WTC11 (cell line): ENCODE results near the gene ZNF540. TPM values are rescaled to one million over a fixed set of nuclear protein-coding genes. Genes with fewer than 3 reads are reported as not detected.

Experiments used
- ATAC-seq: fragments of 200-7000 bp; cut with Tn5 transposase; 2 replicates; pipeline ENCODE4 v1.10.0; 2021; ENCODE audit warnings: mild to moderate bottlenecking, moderate library complexity
- CTCF ChIA-PET: fragments of 300-600 bp; sonication (Branson Sonifier 250); formaldehyde crosslinking; loops from one replicate; lab custom pipeline; 2021; ENCODE audit warnings: antibody characterized with exemption; lab: Charles Lee
- POLR2A ChIA-PET: fragments of 350-600 bp; sonication (Branson Sonifier 250); formaldehyde crosslinking; loops from one replicate; lab custom pipeline; 2021; ENCODE audit warnings: antibody characterized with exemption; lab: Charles Lee
- DNase-seq: peaks from one replicate; pipeline ENCODE4 v3.0.0; 2021; ENCODE audit warnings: low spot score
- H3K27ac Mint-ChIP-seq: 2 replicates; pipeline ENCODE4 v1.8.0; 2021; ENCODE audit warnings: mixed read lengths
- H3K27me3 Mint-ChIP-seq: 2 replicates; pipeline ENCODE4 v1.8.0; 2021; ENCODE audit warnings: low read depth, mild to moderate bottlenecking, moderate library complexity, mixed read lengths
- H3K36me3 Mint-ChIP-seq: 2 replicates; pipeline ENCODE4 v1.8.0; 2021; ENCODE audit warnings: mixed read lengths
- H3K4me1 Mint-ChIP-seq: 2 replicates; pipeline ENCODE4 v1.8.0; 2022; ENCODE audit warnings: mixed read lengths
- H3K4me3 Mint-ChIP-seq: 2 replicates; pipeline ENCODE4 v1.8.0; 2021; ENCODE audit warnings: mild to moderate bottlenecking, moderate library complexity, mixed read lengths
- H3K9me3 Mint-ChIP-seq: 2 replicates; pipeline ENCODE4 v1.8.0; 2021; ENCODE audit warnings: mixed read lengths
- ATF6 ChIP-seq: sonication (generic); formaldehyde crosslinking; IDR thresholded peaks from 2 replicates; pipeline ENCODE4 v1.8.1; 2023; ENCODE audit warnings: mild to moderate bottlenecking, missing genetic modification reagents
- E2F4 ChIP-seq: sonication (generic); formaldehyde crosslinking; IDR thresholded peaks from 2 replicates; pipeline ENCODE4 v1.8.1; 2022; ENCODE audit warnings: low read depth, mild to moderate bottlenecking, moderate library complexity, missing genetic modification reagents, borderline replicate concordance
- E2F5 ChIP-seq: sonication (generic); formaldehyde crosslinking; IDR thresholded peaks from 2 replicates; pipeline ENCODE4 v1.8.1; 2022; ENCODE audit warnings: mild to moderate bottlenecking, moderate library complexity, missing genetic modification reagents
- ETV6 ChIP-seq: sonication (generic); formaldehyde crosslinking; IDR thresholded peaks from 2 replicates; pipeline ENCODE4 v1.8.1; 2022; ENCODE audit warnings: mild to moderate bottlenecking, missing genetic modification reagents
- FOXK1 ChIP-seq: sonication (generic); formaldehyde crosslinking; IDR thresholded peaks from 2 replicates; pipeline ENCODE4 v1.8.0; 2022; ENCODE audit warnings: mild to moderate bottlenecking, moderate library complexity, missing genetic modification reagents
- FOXP4 ChIP-seq: sonication (generic); formaldehyde crosslinking; IDR thresholded peaks from 2 replicates; pipeline ENCODE4 v1.8.0; 2022; ENCODE audit warnings: mild to moderate bottlenecking, missing genetic modification reagents
- GABPB1 ChIP-seq: sonication (generic); formaldehyde crosslinking; IDR thresholded peaks from 2 replicates; pipeline ENCODE4 v1.8.1; 2023; ENCODE audit warnings: mild to moderate bottlenecking, missing genetic modification reagents
- KAT7 ChIP-seq: sonication (generic); formaldehyde crosslinking; IDR thresholded peaks from 2 replicates; pipeline ENCODE4 v1.8.1; 2023; ENCODE audit warnings: missing genetic modification reagents, mild to moderate bottlenecking, borderline replicate concordance
- MAX ChIP-seq: sonication (generic); formaldehyde crosslinking; IDR thresholded peaks from 2 replicates; pipeline ENCODE4 v1.8.0; 2022; ENCODE audit warnings: mild to moderate bottlenecking, missing genetic modification reagents
- MYBL2 ChIP-seq: sonication (generic); formaldehyde crosslinking; IDR thresholded peaks from 2 replicates; pipeline ENCODE4 v1.8.1; 2023; ENCODE audit warnings: mild to moderate bottlenecking, moderate library complexity, missing genetic modification reagents
- PRDM15 ChIP-seq: sonication (generic); formaldehyde crosslinking; IDR thresholded peaks from 2 replicates; pipeline ENCODE4 v1.8.0; 2022; ENCODE audit warnings: missing genetic modification reagents
- PREB ChIP-seq: sonication (generic); formaldehyde crosslinking; IDR thresholded peaks from 2 replicates; pipeline ENCODE4 v1.8.1; 2022; ENCODE audit warnings: mild to moderate bottlenecking, missing genetic modification reagents, moderate library complexity, borderline replicate concordance
- RORB ChIP-seq: fragments of 250-450 bp; sonication (Bioruptor Pico); IDR thresholded peaks from 2 replicates; pipeline ENCODE4 v1.9.0; 2021; ENCODE audit warnings: mild to moderate bottlenecking
- ZNF219 ChIP-seq: sonication (generic); formaldehyde crosslinking; IDR thresholded peaks from 2 replicates; pipeline ENCODE4 v1.8.0; 2023; ENCODE audit warnings: missing genetic modification reagents, mild to moderate bottlenecking, borderline replicate concordance
- ZNF232 ChIP-seq: sonication (generic); formaldehyde crosslinking; IDR thresholded peaks from 2 replicates; pipeline ENCODE4 v1.8.0; 2022; ENCODE audit warnings: mild to moderate bottlenecking, missing genetic modification reagents
- total RNA-seq: library from RNA; stranded (reverse); gene quantifications from 3 replicates; pipeline ENCODE4 v1.2.3, GENCODE V29; 2021

Gene ZNF540
- total RNA-seq, 1 experiment from 2014 or later: 0.28 TPM

- peak; percentile 29 for DNase-seq
- Mint-ChIP-seq H3K27ac (no peak overlapping the region), H3K36me3 (no peaks in the 10 kb centered on the region), H3K27me3 (peaks cover 40% of the 10 kb centered on the region), H3K4me1 (peaks cover 17% of the 10 kb centered on the region), H3K9me3 (no peaks in the 10 kb centered on the region), H3K4me3 (peak overlapping the region; percentile 82)
- POLR2A ChIA-PET: no interaction called here
- ATAC-seq: peak; percentile 43
- TF ChIP-seq ATF6 (CRISPR knock-in tag) (no peak), RORB (CRISPR knock-in tag) (no peak), MYBL2 (CRISPR knock-in tag) (no peak), E2F5 (CRISPR knock-in tag) (0 out of 2 replicates have a peak, but pooled peaks have one; percentile 40), ZNF232 (peak; percentile 30), GABPB1 (CRISPR knock-in tag) (peak; percentile 8), E2F4 (CRISPR knock-in tag) (0 out of 2 replicates have a peak, but pooled peaks have one; percentile 6), FOXP4 (CRISPR knock-in tag) (no peak), MAX (CRISPR knock-in tag) (peak; percentile 16), PRDM15 (CRISPR knock-in tag) (no peak), PREB (CRISPR knock-in tag) (0 out of 2 replicates have a peak, but pooled peaks have one; percentile 34), FOXK1 (CRISPR knock-in tag) (no peak)
- CTCF ChIA-PET: no interaction called here
These were observed 60.1 kb downstream of the ZNF540 start for GRCh38 chr19:37654629-37655300.

GRCh38 chr19:37655301-37655688 is 60.6 kb downstream of the ZNF540 start, which contains the start of gene ZFP30:
Gene ZFP30, minus strand, starts transcription at chr19:37655465. Its CDS starts 7,643 bp downstream, at chr19:37647822.
- Mint-ChIP-seq H3K27me3 (peaks cover 40% of the 10 kb centered on the region), H3K36me3 (no peaks in the 10 kb centered on the region), H3K27ac (peak within 1 kb of the TSS; percentile 92)
- peak; percentile 38 for ATAC-seq
- POLR2A ChIA-PET: no interaction called here
- TF ChIP-seq ETV6 (CRISPR knock-in tag) (no peak), ZNF219 (CRISPR knock-in tag) (0 out of 2 replicates have a peak, but pooled peaks have one; percentile 51), PREB (CRISPR knock-in tag) (0 out of 2 replicates have a peak, but pooled peaks have one; percentile 13), KAT7 (CRISPR knock-in tag) (0 out of 2 replicates have a peak, but pooled peaks have one; percentile 67), GABPB1 (CRISPR knock-in tag) (peak; percentile 9)
- TF ChIP-seq, all 79 proteins: peak for 4
- CTCF ChIA-PET: no interaction called here
- Mint-ChIP-seq H3K9me3 (no peaks in the 10 kb centered on the region), H3K4me1 (peaks cover 17% of the 10 kb centered on the region), H3K4me3 (peak within 1 kb of the TSS; percentile 82)
- peak; percentile 54 for DNase-seq
